K562 treated with DMSO at 1 percent for 48 hours (cell line): ENCODE results near the gene KLHL2. TPM values are rescaled to one million over a fixed set of nuclear protein-coding genes. Genes with fewer than 3 reads are reported as not detected.

ENCODE experiments used
- total RNA-seq: library from RNA; unstranded; fragments of 300-600 nt; gene quantifications from 2 replicates; pipeline ENCODE4 v1.2.3, GENCODE V29; 2022; ENCODE audit warnings: low replicate concordance; ENCODE audit errors: extremely low read depth

KLHL2 gene
- total RNA-seq: not detected in 2 replicates

DNA sequence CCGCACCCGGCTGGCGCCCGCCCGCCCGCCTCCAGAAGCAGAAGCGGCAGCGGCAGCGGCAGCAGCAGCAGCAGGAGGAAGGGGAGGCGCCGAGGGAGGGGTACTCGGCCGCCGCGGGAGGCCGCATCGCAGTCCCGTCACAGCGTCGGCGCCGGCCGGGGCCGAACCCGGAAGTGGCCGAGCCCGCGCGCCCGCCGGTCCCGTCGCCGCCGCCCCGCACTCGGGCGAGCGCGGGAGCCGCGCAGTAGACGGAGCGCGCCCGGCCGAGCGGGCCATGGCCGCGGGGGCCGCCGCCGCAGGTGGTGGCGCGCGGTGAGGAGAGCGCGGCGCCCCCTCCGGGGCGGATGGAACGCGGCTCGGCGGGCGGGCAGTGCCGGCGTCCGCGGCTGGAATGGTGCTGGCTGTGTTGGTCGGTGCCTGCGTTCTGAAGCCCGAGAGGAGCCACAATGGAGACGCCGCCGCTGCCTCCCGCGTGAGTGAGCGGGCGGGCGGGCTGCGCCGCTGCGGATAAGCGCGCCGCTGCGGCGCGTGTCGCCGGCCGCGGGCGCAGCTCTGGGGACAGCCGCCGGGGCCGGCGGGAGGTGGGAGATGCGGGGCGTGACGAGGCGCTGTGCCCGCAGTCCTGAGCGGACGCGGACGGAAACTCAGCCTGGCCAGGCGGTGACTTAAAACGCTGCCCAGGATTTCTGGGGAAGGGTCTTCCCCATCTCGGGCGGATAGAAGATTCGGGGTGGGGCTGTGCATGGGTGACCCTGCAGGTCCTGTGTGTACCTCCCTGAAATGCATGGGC lies at the start of gene KLHL2:
Gene KLHL2, plus strand, starts transcription at position 131 of the 790 bp plus-strand sequence. Its CDS starts 316 bp downstream, at position 447.

GRCh38 chr4:165327211-165328100 lies 120.1 kb downstream of the KLHL2 start, which contains the start of gene MSMO1:
TSS of gene MSMO1 (plus strand) at chr4:165327669. CDS start at chr4:165333371, 5,702 bp downstream.

Other genes starting within 250 kb of the KLHL2 start
- not detected in 2 replicates for gene TRIM61, start 229.9 kb upstream of the KLHL2 start, total RNA-seq
- not detected in 2 replicates for gene TRIM60, start 175.6 kb upstream of the KLHL2 start, total RNA-seq
- gene TRIM75, start 153.7 kb upstream of the KLHL2 start, total RNA-seq: not detected in 2 replicates
- gene TMEM192, start 94.7 kb upstream of the KLHL2 start, total RNA-seq: not detected in 2 replicates
- gene MSMO1, start 120.1 kb downstream of the KLHL2 start, total RNA-seq: not detected in 2 replicates
- not detected in 2 replicates for gene CPE, start 171.4 kb downstream of the KLHL2 start, total RNA-seq